H9 (cell line): ENCODE results near the gene IL3. TPM values are rescaled to one million over a fixed set of nuclear protein-coding genes. Genes with fewer than 3 reads are reported as not detected.
A peak's percentile ranks its signal among the peaks of the same experiment; 100 is the strongest.

Source experiments
- DNase-seq: peaks from one replicate; pipeline ENCODE4 v3.0.0-alpha.2; 2017
- H2AFZ ChIP-seq: one replicate; pipeline ENCODE4 v1.6.1; 2013; ENCODE audit warnings: mild to moderate bottlenecking, low read length, control low read depth, moderate library complexity
- H2AK5ac ChIP-seq: 2 replicates; pipeline ENCODE4 v1.6.1; 2013; ENCODE audit warnings: low read length, control low read depth, mixed read lengths; ENCODE audit not compliant: insufficient read length
- H2BK120ac ChIP-seq: one replicate; pipeline ENCODE4 v1.6.1; 2013; ENCODE audit warnings: low read depth, mild to moderate bottlenecking, low read length, control low read depth, inconsistent platforms; ENCODE audit not compliant: poor library complexity, severe bottlenecking
- H2BK12ac ChIP-seq: 2 replicates; pipeline ENCODE4 v1.6.1; 2013; ENCODE audit warnings: low read length, control low read depth, mixed read lengths, low read depth; ENCODE audit not compliant: insufficient read length
- H2BK15ac ChIP-seq: 2 replicates; pipeline ENCODE4 v1.6.1; 2013; ENCODE audit warnings: low read depth, low read length, control low read depth
- H2BK20ac ChIP-seq: one replicate; pipeline ENCODE4 v1.6.1; 2013; ENCODE audit warnings: low read depth, mild to moderate bottlenecking, low read length, control low read depth, inconsistent platforms; ENCODE audit not compliant: poor library complexity, severe bottlenecking
- H2BK5ac ChIP-seq: 2 replicates; pipeline ENCODE4 v1.6.1; 2013; ENCODE audit warnings: low read length, control low read depth, mixed read lengths; ENCODE audit not compliant: insufficient read length
- H3K14ac ChIP-seq: 2 replicates; pipeline ENCODE4 v1.6.1; 2013; ENCODE audit warnings: low read length, control low read depth; ENCODE audit not compliant: insufficient read depth
- H3K18ac ChIP-seq: 2 replicates; pipeline ENCODE4 v1.6.1; 2013; ENCODE audit warnings: low read depth, mild to moderate bottlenecking, mixed read lengths, low read length, control low read depth; ENCODE audit not compliant: insufficient read length
- H3K23ac ChIP-seq: 2 replicates; pipeline ENCODE4 v1.6.1; 2013; ENCODE audit warnings: low read length, control low read depth, mixed read lengths, low read depth; ENCODE audit not compliant: insufficient read length
- H3K23me2 ChIP-seq: 2 replicates; pipeline ENCODE4 v1.6.1; 2013; ENCODE audit warnings: low read depth, mild to moderate bottlenecking, mixed read lengths, low read length, control low read depth; ENCODE audit not compliant: insufficient read length, poor library complexity, severe bottlenecking
- H3K27ac ChIP-seq: 2 replicates; pipeline ENCODE4 v1.5.1; 2013; ENCODE audit warnings: low read length, control low read depth, mixed read lengths, low read depth; ENCODE audit not compliant: insufficient read length
- H3K27me3 ChIP-seq: 2 replicates; pipeline ENCODE4 v1.6.1; 2013; ENCODE audit warnings: low read length, control low read depth, inconsistent platforms; ENCODE audit not compliant: insufficient read depth
- H3K4ac ChIP-seq: 2 replicates; pipeline ENCODE4 v1.6.1; 2013; ENCODE audit warnings: low read depth, mild to moderate bottlenecking, control low read depth, inconsistent platforms, low read length, moderate library complexity
- H3K4me1 ChIP-seq: 2 replicates; pipeline ENCODE4 v1.6.1; 2013; ENCODE audit warnings: low read length, control low read depth, inconsistent platforms; ENCODE audit not compliant: insufficient read depth
- H3K4me2 ChIP-seq: 2 replicates; pipeline ENCODE4 v1.6.1; 2013; ENCODE audit warnings: low read length, control low read depth, mixed read lengths; ENCODE audit not compliant: insufficient read length, insufficient read depth
- H3K56ac ChIP-seq: 2 replicates; pipeline ENCODE4 v1.6.1; 2013; ENCODE audit warnings: low read depth, mild to moderate bottlenecking, mixed read lengths, low read length, control low read depth; ENCODE audit not compliant: insufficient read length
- H3K79me1 ChIP-seq: 2 replicates; pipeline ENCODE4 v1.6.1; 2013; ENCODE audit warnings: low read depth, mild to moderate bottlenecking, moderate library complexity, low read length, control low read depth, inconsistent platforms; ENCODE audit not compliant: insufficient read depth, poor library complexity, severe bottlenecking
- H3K79me2 ChIP-seq: 2 replicates; pipeline ENCODE4 v1.6.1; 2013; ENCODE audit warnings: low read length, control low read depth, inconsistent platforms; ENCODE audit not compliant: insufficient read depth
- H3K9ac ChIP-seq: 2 replicates; pipeline ENCODE4 v1.6.1; 2013; ENCODE audit warnings: low read length, control low read depth, mixed read lengths; ENCODE audit not compliant: insufficient read length; ENCODE audit errors: extremely low read depth
- H3K9me3 ChIP-seq: one replicate; pipeline ENCODE4 v1.6.1; 2013; ENCODE audit warnings: low read depth, low read length, inconsistent platforms; ENCODE audit not compliant: control insufficient read depth
- H3T11ph ChIP-seq: one replicate; pipeline ENCODE4 v1.6.1; 2013; ENCODE audit warnings: mild to moderate bottlenecking, low read length, control low read depth, inconsistent platforms
- H4K20me1 ChIP-seq: one replicate; pipeline ENCODE4 v1.6.1; 2013; ENCODE audit not compliant: control insufficient read depth, insufficient read length, insufficient read depth
- H4K5ac ChIP-seq: 2 replicates; pipeline ENCODE4 v1.6.1; 2013; ENCODE audit warnings: low read depth, mild to moderate bottlenecking, mixed read lengths, low read length, control low read depth; ENCODE audit not compliant: insufficient read length
- H4K8ac ChIP-seq: replicated peaks from 2 replicates; pipeline ENCODE4 v1.6.1; 2013; ENCODE audit warnings: low read length, control low read depth, mixed read lengths, low read depth; ENCODE audit not compliant: insufficient read length
- H4K91ac ChIP-seq: 2 replicates; pipeline ENCODE4 v1.6.1; 2013; ENCODE audit warnings: low read depth, mild to moderate bottlenecking, moderate library complexity, mixed read lengths, low read length, control low read depth; ENCODE audit not compliant: insufficient read length
- H3K27ac Mint-ChIP-seq, 3 experiments: 2 replicates in 2 of 3; 3 replicates in 1 of 3; pipeline ENCODE4 v1.8.0; 2020 to 2021; ENCODE audit warnings: mixed read lengths in 3 of 3, mild to moderate bottlenecking in 1 of 3, moderate library complexity in 1 of 3
- H3K27me3 Mint-ChIP-seq: 2 replicates; pipeline ENCODE4 v1.8.0; 2021; ENCODE audit warnings: low read depth, mild to moderate bottlenecking, moderate library complexity, mixed read lengths
- H3K36me3 Mint-ChIP-seq, 3 experiments: 2 replicates in 2 of 3; 3 replicates in 1 of 3; pipeline ENCODE4 v1.8.0; 2020 to 2021; ENCODE audit warnings: low read depth in 3 of 3, mixed read lengths in 3 of 3; ENCODE audit not compliant: insufficient read depth in 1 of 3
- H3K4me1 Mint-ChIP-seq, 2 experiments: 2 replicates each; pipeline ENCODE4 v1.8.0; 2020; ENCODE audit warnings: mixed read lengths in 2 of 2
- H3K4me3 Mint-ChIP-seq, 2 experiments: 2 replicates in 1 of 2; 3 replicates in 1 of 2; pipeline ENCODE4 v1.8.0; 2020 to 2021; ENCODE audit warnings: mild to moderate bottlenecking in 2 of 2, mixed read lengths in 2 of 2, moderate library complexity in 1 of 2
- H3K9me3 Mint-ChIP-seq, 2 experiments: 2 replicates in 1 of 2; 3 replicates in 1 of 2; pipeline ENCODE4 v1.8.0; 2020; ENCODE audit warnings: mild to moderate bottlenecking in 2 of 2, mixed read lengths in 2 of 2, moderate library complexity in 1 of 2
- CTCF ChIP-seq: fragments of 200-600 bp; sonication (generic); conservative IDR thresholded peaks from 3 replicates; pipeline ENCODE4 v1.8.0; 2021; ENCODE audit warnings: antibody characterized with exemption, mild to moderate bottlenecking
- WGBS: extraction: QIAGEN DNeasy Blood & Tissue Kit; methylation state at CpG from one replicate; pipeline ENCODE4 v1.1.7; 2013; ENCODE audit warnings: missing lambda C conversion rate, low lambda C conversion rate, mixed read lengths; ENCODE audit not compliant: insufficient read length; ENCODE audit errors: extremely low coverage; 5-methylcytosine and 5-hydroxymethylcytosine counted together
- total RNA-seq: library from RNA; stranded (reverse); gene quantifications from 2 replicates; pipeline ENCODE4 v1.2.1, GENCODE V29; 2021

Gene IL3
- total RNA-seq, 1 experiment from 2014 or later: not detected

- no peak overlapping the region for H3K9ac ChIP-seq
- TF ChIP-seq CTCF: no peak
- H2AFZ ChIP-seq: no peak overlapping the region
- H2BK120ac ChIP-seq: no peak overlapping the region
- no peak overlapping the region for H4K5ac ChIP-seq
- no peak overlapping the region for H3K56ac ChIP-seq
- no peaks in the 10 kb centered on the region for H3K79me1 ChIP-seq
- Mint-ChIP-seq H3K9me3 (no peaks in the 10 kb centered on the region), H3K27ac (peak overlapping the region in 1 of 3 experiments; percentile 85; a peak in 4 of 7 replicates), H3K27me3 (no peaks in the 10 kb centered on the region), H3K36me3 (no peaks in the 10 kb centered on the region), H3K4me1 (peaks cover 5 to 14% of the 10 kb centered on the region in 2 experiments; a peak in 2 of 4 replicates), H3K4me3 (no peak overlapping the region)
- DNase-seq: peak; percentile 25
- H3K79me2 ChIP-seq: no peaks in the 10 kb centered on the region
- H3K9me3 ChIP-seq: no peaks in the 10 kb centered on the region
- no CpG with 5 or more reads among the region's 13 CpGs for WGBS
- H3K4me1 ChIP-seq: no peaks in the 10 kb centered on the region
- no peaks in the 10 kb centered on the region for H4K20me1 ChIP-seq
- no peak overlapping the region for H3K18ac ChIP-seq
- H3K4ac ChIP-seq: no peak overlapping the region
- no peak overlapping the region for H4K91ac ChIP-seq
- H3K14ac ChIP-seq: no peak overlapping the region
- no peak overlapping the region for H4K8ac ChIP-seq
- H3K23me2 ChIP-seq: no peaks in the 10 kb centered on the region
- no peak overlapping the region for H2BK15ac ChIP-seq
- H3K23ac ChIP-seq: no peak overlapping the region
- no peak overlapping the region for H2AK5ac ChIP-seq
- no peak overlapping the region for H2BK12ac ChIP-seq
- no peak overlapping the region for H2BK5ac ChIP-seq
- H3K27ac ChIP-seq: no peak overlapping the region
- H3K27me3 ChIP-seq: no peaks in the 10 kb centered on the region
- no peak overlapping the region for H3K4me2 ChIP-seq
- no peak overlapping the region for H3T11ph ChIP-seq
- no peak overlapping the region for H2BK20ac ChIP-seq
Observed at GRCh38 chr5:132059696-132060500, 557 bp upstream of the IL3 start.
